22Rv1 (cell line): Measurements from ENCODE around the gene PCGF2.

Source experiments
- H3K27ac ChIP-seq: fragments of 450-650 bp; 2 replicates; pipeline ENCODE4 v1.5.1; 2017
- CTCF ChIP-seq: fragments of 450-650 bp; IDR thresholded peaks from 2 replicates; pipeline ENCODE4 v1.5.1; 2017; ENCODE audit warnings: mild to moderate bottlenecking
- ZFX ChIP-seq: fragments of 450-650 bp; IDR thresholded peaks from 2 replicates; pipeline ENCODE4 v1.6.1; 2017; ENCODE audit warnings: antibody characterized with exemption, borderline replicate concordance

The PCGF2 gene

DNA sequence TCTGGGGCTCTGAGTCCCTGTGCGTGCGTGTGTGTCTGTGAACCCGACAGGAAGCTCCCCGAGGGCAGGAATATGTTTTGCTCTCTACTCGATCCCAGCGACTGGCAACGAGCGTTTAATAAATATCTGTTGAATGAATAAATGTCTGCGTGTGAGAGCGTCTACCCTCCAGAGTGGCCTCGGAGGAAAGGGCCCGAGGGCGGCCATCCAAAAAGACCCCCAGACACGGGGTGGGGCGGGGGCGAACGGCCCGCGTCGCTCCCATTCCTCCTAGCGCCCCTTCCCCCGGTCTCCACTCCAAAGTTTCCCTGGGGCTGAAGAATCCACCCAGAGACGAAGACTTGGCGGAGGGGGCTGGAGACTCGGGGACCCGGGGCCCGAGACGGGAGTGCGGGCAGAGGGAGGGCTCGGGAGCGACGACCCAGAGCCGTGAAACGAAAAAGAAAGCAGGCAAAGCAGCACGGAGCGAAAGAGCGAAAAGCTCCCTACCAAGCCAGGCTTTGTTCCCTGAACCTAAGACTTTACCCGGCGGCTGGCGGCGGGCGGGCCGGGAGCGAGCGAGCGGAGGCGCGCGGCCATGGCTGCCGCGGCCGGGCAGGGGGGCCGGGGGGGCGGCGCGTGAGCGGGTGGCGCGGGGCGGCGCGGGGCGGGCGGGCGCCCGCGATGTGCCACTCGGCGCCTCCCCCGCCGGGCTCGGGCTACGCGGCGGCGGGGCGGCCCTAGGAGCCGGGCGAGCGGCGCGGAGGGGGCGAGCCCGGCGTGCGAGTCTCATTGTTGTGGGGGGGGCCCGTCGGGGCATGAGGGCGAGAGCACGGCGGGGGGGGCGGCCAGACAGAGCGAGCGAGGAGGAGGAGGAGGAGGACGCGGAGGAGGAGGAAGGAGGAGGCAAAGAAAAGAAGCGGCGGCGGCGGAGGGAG is 43.3 kb downstream of the PCGF2 start, which contains the start of gene MLLT6:
TSS of gene MLLT6 (plus strand) at position 668 of the 917 bp plus-strand sequence. CDS start 360 bp downstream, outside the sequence.
- no peak for TF ChIP-seq CTCF
- no peak for TF ChIP-seq ZFX
- peak within 1 kb of the TSS; percentile 97 for H3K27ac ChIP-seq

DNA sequence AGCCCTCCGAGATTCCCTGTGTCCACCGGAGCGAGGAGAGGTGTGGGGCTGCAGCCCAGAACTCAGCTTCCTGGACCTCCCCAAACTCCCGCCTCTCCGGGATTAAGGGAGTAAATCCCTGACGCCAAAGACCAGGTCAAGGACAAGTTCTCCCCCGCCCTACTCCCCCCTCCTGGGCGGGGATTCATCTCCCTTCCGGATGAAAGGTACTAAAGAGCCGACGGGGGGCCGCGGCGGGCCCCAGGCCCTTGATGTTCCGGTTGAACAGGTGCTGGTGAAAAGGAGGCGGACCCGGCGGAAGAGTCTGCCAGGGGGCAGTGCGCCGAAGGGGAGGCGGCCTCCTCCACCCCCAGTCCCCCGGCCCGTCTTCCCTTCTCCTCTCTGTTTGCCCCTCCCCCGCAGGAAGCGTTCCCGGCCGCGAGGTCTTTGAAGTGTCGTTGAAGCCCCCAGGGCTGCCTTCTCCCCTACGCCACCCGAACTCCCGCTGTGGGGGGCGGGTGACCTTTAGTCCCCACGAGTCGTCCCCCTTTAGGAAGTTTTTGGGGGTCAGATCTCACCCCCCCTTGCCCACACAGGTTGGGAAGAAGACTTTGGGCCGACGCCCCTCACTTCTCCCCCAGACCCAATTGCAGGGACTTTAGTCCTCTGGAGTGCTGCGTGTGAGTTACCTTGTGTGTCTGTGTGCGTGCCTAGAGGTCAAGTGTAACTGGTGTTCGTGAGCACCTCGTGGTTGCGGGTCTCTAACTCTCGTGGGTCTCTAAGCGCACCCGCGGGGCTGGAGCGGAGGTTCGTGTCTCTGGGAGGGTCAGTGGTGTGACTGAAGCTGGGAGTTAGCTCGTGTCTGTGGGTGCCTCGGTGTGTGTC is 44.2 kb downstream of the PCGF2 start:
- H3K27ac ChIP-seq, result peak overlapping the region; percentile 97

DNA sequence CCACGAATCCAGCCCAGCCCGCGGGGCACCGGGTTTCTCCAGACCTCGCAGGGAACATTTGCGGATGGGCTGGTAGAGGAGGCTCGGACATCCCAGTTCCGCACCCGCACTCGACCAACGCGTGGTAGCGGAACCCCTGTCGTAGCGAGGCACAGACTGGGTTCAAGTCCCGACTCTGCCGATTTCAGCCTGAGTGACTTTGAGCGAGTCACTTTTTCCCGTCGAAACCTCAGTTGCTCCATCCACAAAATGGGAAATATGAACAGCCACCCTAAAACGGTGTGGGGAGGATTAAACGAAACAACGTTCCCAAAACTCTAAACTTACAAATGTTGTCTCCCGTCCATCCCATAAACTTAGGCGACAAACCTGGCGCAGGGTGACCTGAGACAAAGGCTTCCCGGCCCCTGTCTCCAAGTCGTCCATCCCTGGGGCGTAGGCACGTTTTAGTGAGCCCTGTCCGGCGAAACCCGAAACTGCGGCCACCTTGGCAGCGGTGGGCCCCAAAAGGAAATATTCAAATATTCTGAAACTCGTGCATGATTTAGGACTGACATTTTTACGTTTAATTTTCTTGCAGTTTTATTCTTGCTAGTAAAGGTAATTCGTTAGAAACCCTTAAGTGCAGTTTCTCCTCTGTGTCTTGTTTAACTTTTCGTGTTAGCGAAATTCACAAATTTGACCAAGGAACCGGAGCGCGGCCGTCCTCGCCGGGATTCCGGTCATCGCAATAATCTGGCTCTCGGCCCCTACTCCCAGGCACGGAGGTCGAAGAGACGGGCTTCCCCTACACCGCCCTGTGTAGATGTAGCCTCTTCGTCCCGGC is 45.0 kb downstream of the PCGF2 start:
- peak overlapping the region; percentile 97 for H3K27ac ChIP-seq
- TF ChIP-seq ZFX (no peak), CTCF (no peak)

More for the DNA sequence above, 44.2 kb downstream of the PCGF2 start:
- TF ChIP-seq ZFX (no peak), CTCF (no peak)

- TF ChIP-seq CTCF, result no peak
- TF ChIP-seq ZFX, result no peak
These were observed 45.8 kb downstream of the PCGF2 start for GRCh38 chr17:38702166-38702915.

GRCh38 chr17:38701504-38702165 is 46.5 kb downstream of the PCGF2 start:
- peak overlapping the region; percentile 97 for H3K27ac ChIP-seq

More at GRCh38 chr17:38702166-38702915, 45.8 kb downstream of the PCGF2 start:
- H3K27ac ChIP-seq, result peak overlapping the region; percentile 97

More at GRCh38 chr17:38701504-38702165, 46.5 kb downstream of the PCGF2 start:
- TF ChIP-seq ZFX (no peak), CTCF (no peak)
